Vagina (tissue), 2 donors: ENCODE measurements around the gene LRRFIP2.

ENCODE experiments used
- POLR2A ChIP-seq, 2 donors: fragments of 450-650 bp; IDR thresholded peaks; one replicate each; pipeline ENCODE4 v1.6.1; 2017; ENCODE audit warnings: antibody characterized with exemption in 2 of 2, mild to moderate bottlenecking in 2 of 2, moderate library complexity in 2 of 2
- TF ChIP-seq, protein P1 (sequence below), 3 experiments: fragments of 450-650 bp in 2 of 3; fragments of 200-600 bp in 1 of 3; sonication (generic) in 1 of 3; IDR thresholded peaks; one replicate each; pipeline ENCODE4 v1.5.1; 2017 to 2019; ENCODE audit warnings: antibody characterized with exemption in 3 of 3, mild to moderate bottlenecking in 2 of 3, moderate library complexity in 2 of 3

DNA sequence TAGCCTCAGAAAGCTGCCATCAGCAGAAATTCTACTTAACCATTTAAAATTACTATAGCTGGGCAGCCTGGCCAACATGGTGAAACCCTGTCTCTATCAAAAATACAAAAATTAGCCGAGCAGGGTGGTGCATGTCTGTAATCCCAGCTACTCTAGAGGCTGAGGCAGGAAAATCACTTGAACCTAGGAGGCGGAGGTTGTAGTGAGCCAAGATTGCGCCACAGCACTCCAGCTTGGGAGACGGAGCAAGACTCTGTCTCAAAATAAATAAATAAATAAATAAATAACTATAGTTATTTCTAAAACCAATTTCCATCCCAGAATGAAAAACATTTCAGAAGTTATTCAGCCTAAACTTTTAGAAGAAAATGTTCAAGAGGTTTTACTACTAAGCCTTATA, 25.1 kb downstream of the LRRFIP2 start:
- TF ChIP-seq, protein P1, sequence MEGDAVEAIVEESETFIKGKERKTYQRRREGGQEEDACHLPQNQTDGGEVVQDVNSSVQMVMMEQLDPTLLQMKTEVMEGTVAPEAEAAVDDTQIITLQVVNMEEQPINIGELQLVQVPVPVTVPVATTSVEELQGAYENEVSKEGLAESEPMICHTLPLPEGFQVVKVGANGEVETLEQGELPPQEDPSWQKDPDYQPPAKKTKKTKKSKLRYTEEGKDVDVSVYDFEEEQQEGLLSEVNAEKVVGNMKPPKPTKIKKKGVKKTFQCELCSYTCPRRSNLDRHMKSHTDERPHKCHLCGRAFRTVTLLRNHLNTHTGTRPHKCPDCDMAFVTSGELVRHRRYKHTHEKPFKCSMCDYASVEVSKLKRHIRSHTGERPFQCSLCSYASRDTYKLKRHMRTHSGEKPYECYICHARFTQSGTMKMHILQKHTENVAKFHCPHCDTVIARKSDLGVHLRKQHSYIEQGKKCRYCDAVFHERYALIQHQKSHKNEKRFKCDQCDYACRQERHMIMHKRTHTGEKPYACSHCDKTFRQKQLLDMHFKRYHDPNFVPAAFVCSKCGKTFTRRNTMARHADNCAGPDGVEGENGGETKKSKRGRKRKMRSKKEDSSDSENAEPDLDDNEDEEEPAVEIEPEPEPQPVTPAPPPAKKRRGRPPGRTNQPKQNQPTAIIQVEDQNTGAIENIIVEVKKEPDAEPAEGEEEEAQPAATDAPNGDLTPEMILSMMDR (IDR thresholded peaks at IDR 0.05) = no peak
- TF ChIP-seq POLR2A (IDR thresholded peaks at IDR 0.05) = no peak
